A673 (cell line): Measurements from ENCODE around the gene PMEPA1.

ENCODE experiments used
- EZH2 ChIP-seq: fragments of 200-600 bp; sonication (generic); IDR thresholded peaks from 2 replicates; pipeline ENCODE4 v1.6.1; 2017; ENCODE audit warnings: borderline replicate concordance, low read depth, mild to moderate bottlenecking, mixed read lengths, antibody characterized with exemption, low read length; ENCODE audit not compliant: poor library complexity, severe bottlenecking
- TF ChIP-seq, protein P1 (sequence below): fragments of 300-800, 200-600 bp; sonication (generic); conservative IDR thresholded peaks from 2 replicates; pipeline ENCODE4 v1.5.1; 2017; ENCODE audit warnings: low read depth, mild to moderate bottlenecking, antibody characterized with exemption, low read length, moderate library complexity, mixed read lengths

DNA sequence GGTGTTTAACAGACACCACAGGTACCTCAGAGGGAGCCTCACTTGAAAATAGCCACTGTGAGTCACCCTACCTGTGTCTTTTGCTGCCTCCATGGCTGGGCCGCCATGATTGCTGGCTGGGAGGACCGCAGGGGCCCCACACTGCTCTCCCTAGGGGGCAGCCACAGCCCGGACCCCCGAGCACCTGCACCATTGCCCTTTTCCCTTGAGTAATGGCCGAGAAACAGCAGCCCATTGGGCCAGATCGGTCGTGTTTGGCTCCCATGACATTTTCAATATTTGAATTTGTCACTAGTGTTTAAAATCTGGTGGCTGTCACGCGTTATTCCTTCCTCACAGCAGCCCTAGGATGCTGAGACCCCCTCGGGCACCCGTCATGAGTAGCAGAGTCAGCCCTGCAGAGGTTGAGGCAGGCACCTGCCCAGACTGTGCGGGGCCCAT lies 96.3 kb downstream of the PMEPA1 start:
- TF ChIP-seq, protein P1, sequence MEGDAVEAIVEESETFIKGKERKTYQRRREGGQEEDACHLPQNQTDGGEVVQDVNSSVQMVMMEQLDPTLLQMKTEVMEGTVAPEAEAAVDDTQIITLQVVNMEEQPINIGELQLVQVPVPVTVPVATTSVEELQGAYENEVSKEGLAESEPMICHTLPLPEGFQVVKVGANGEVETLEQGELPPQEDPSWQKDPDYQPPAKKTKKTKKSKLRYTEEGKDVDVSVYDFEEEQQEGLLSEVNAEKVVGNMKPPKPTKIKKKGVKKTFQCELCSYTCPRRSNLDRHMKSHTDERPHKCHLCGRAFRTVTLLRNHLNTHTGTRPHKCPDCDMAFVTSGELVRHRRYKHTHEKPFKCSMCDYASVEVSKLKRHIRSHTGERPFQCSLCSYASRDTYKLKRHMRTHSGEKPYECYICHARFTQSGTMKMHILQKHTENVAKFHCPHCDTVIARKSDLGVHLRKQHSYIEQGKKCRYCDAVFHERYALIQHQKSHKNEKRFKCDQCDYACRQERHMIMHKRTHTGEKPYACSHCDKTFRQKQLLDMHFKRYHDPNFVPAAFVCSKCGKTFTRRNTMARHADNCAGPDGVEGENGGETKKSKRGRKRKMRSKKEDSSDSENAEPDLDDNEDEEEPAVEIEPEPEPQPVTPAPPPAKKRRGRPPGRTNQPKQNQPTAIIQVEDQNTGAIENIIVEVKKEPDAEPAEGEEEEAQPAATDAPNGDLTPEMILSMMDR: no peak
- no peak for TF ChIP-seq EZH2
